ENCODE results near the gene ARRDC3.

The ARRDC3 gene

GRCh38 chr5:91366551-91366950 is 16.6 kb downstream of the ARRDC3 start:
- Histone ChIP-seq H3K4me2 (ENCODE audit: low read length) (no peak overlapping the region), H3K79me2 (ENCODE audit: low read length) (peaks cover 2% of the 10 kb centered on the region; the same call in 1 of the 2 replicates), H3K9me3 (ENCODE audit: insufficient read depth, low read length) (no peaks in the 10 kb centered on the region), H2AFZ (ENCODE audit: low read depth, low read length) (no peak overlapping the region), H3K27me3 (ENCODE audit: low read depth, low read length) (no peaks in the 10 kb centered on the region), H3K9ac (ENCODE audit: low read length) (no peak overlapping the region), H3K27ac (ENCODE audit: low read length) (no peak overlapping the region), H3K4me3 (ENCODE audit: low read length) (no peak overlapping the region), H3K36me3 (replicated peaks; ENCODE audit: low read depth, low read length) (peaks cover 29% of the 10 kb centered on the region), H3K4me1 (ENCODE audit: low read length) (no peaks in the 10 kb centered on the region), H4K20me1 (ENCODE audit: insufficient read depth, low read length) (peaks cover 15% of the 10 kb centered on the region; the same call in 1 of the 2 replicates)
- TF ChIP-seq EZH2phosphoT487 (IDR thresholded peaks at IDR 0.05; ENCODE audit: low read depth) = no peak
- no peak for TF ChIP-seq CTCF (IDR thresholded peaks at IDR 0.05; ENCODE audit: low read depth, low read length)

GRCh38 chr5:91365498-91365897 is 17.6 kb downstream of the ARRDC3 start:
- H3K27me3 ChIP-seq (ENCODE audit: low read depth, low read length) = no peaks in the 10 kb centered on the region
- TF ChIP-seq CTCF (IDR thresholded peaks at IDR 0.05; ENCODE audit: low read depth, low read length) (no peak), EZH2phosphoT487 (IDR thresholded peaks at IDR 0.05; ENCODE audit: low read depth) (no peak)

GRCh38 chr5:91362935-91363334 is 20.2 kb downstream of the ARRDC3 start:
- H3K9me3 ChIP-seq (ENCODE audit: insufficient read depth, low read length) = no peaks in the 10 kb centered on the region
- H3K27me3 ChIP-seq (ENCODE audit: low read depth, low read length) = no peaks in the 10 kb centered on the region
- H3K79me2 ChIP-seq (ENCODE audit: low read length) = no peaks in the 10 kb centered on the region
- H3K4me1 ChIP-seq (ENCODE audit: low read length) = no peaks in the 10 kb centered on the region
- no peak overlapping the region for H3K9ac ChIP-seq (ENCODE audit: low read length)
- no peak overlapping the region for H3K27ac ChIP-seq (ENCODE audit: low read length)
- no peaks in the 10 kb centered on the region for H4K20me1 ChIP-seq (ENCODE audit: insufficient read depth, low read length)
- TF ChIP-seq EZH2phosphoT487 (IDR thresholded peaks at IDR 0.05; ENCODE audit: low read depth) (no peak), CTCF (IDR thresholded peaks at IDR 0.05; ENCODE audit: low read depth, low read length) (no peak)
- H2AFZ ChIP-seq (ENCODE audit: low read depth, low read length) = no peak overlapping the region
- no peak overlapping the region for H3K4me2 ChIP-seq (ENCODE audit: low read length)
- peaks cover 3% of the 10 kb centered on the region for H3K36me3 ChIP-seq (replicated peaks; ENCODE audit: low read depth, low read length)
- no peak overlapping the region for H3K4me3 ChIP-seq (ENCODE audit: low read length)

More at GRCh38 chr5:91365498-91365897, 17.6 kb downstream of the ARRDC3 start:
- H3K9me3 ChIP-seq (ENCODE audit: insufficient read depth, low read length) = no peaks in the 10 kb centered on the region
- peaks cover 21% of the 10 kb centered on the region for H3K36me3 ChIP-seq (replicated peaks; ENCODE audit: low read depth, low read length)
- H3K4me3 ChIP-seq (ENCODE audit: low read length) = no peak overlapping the region
- H3K4me2 ChIP-seq (ENCODE audit: low read length) = no peak overlapping the region
- no peak overlapping the region for H2AFZ ChIP-seq (ENCODE audit: low read depth, low read length)
- H3K27ac ChIP-seq (ENCODE audit: low read length) = no peak overlapping the region
- peaks cover 15% of the 10 kb centered on the region; the same call in 1 of the 2 replicates for H4K20me1 ChIP-seq (ENCODE audit: insufficient read depth, low read length)
- H3K9ac ChIP-seq (ENCODE audit: low read length) = no peak overlapping the region
- peaks cover 2% of the 10 kb centered on the region; the same call in 1 of the 2 replicates for H3K79me2 ChIP-seq (ENCODE audit: low read length)
- no peaks in the 10 kb centered on the region for H3K4me1 ChIP-seq (ENCODE audit: low read length)

GRCh38 chr5:91361790-91362189 is 21.3 kb downstream of the ARRDC3 start:
- peaks cover 3% of the 10 kb centered on the region for H3K36me3 ChIP-seq (replicated peaks; ENCODE audit: low read depth, low read length)
- no peak overlapping the region for H3K4me3 ChIP-seq (ENCODE audit: low read length)
- no peaks in the 10 kb centered on the region for H3K79me2 ChIP-seq (ENCODE audit: low read length)
- H3K27me3 ChIP-seq (ENCODE audit: low read depth, low read length) = no peaks in the 10 kb centered on the region
- H3K9me3 ChIP-seq (ENCODE audit: insufficient read depth, low read length) = no peaks in the 10 kb centered on the region
- H4K20me1 ChIP-seq (ENCODE audit: insufficient read depth, low read length) = no peaks in the 10 kb centered on the region
- H3K27ac ChIP-seq (ENCODE audit: low read length) = no peak overlapping the region
- H2AFZ ChIP-seq (ENCODE audit: low read depth, low read length) = no peak overlapping the region
- no peak overlapping the region for H3K9ac ChIP-seq (ENCODE audit: low read length)
- no peak overlapping the region for H3K4me2 ChIP-seq (ENCODE audit: low read length)
- no peaks in the 10 kb centered on the region for H3K4me1 ChIP-seq (ENCODE audit: low read length)
- TF ChIP-seq CTCF (IDR thresholded peaks at IDR 0.05; ENCODE audit: low read depth, low read length) = no peak
- TF ChIP-seq EZH2phosphoT487 (IDR thresholded peaks at IDR 0.05; ENCODE audit: low read depth) = no peak

Data from OCI-LY3 (cell line).